DND-41 (cell line): Measurements from ENCODE around the gene HNF1A.

Experiments
- ATAC-seq: fragments of 200-7000 bp; cut with Tn5 transposase; 3 replicates; pipeline ENCODE4 v1.9.1; 2021; ENCODE audit warnings: low read depth; ENCODE audit not compliant: insufficient read depth
- DNase-seq: peaks from one replicate; pipeline ENCODE4 v3.0.0-alpha.2; 2020
- H2AFZ ChIP-seq: 2 replicates; pipeline ENCODE4 v1.6.0; 2012; ENCODE audit warnings: low read depth, low read length
- H3K27ac ChIP-seq: 2 replicates; pipeline ENCODE4 v1.5.1; 2012; ENCODE audit warnings: low read length, inconsistent platforms
- H3K27me3 ChIP-seq: fragments of 200-600 bp; sonication (generic); 2 replicates; pipeline ENCODE4 v1.6.0; 2012; ENCODE audit warnings: low read length, mild to moderate bottlenecking, inconsistent platforms; ENCODE audit not compliant: insufficient read depth, poor library complexity
- H3K36me3 ChIP-seq: 2 replicates; pipeline ENCODE4 v1.5.1; 2012; ENCODE audit warnings: low read length, inconsistent platforms; ENCODE audit not compliant: insufficient read depth
- H3K4me1 ChIP-seq: 2 replicates; pipeline ENCODE4 v1.5.1; 2012; ENCODE audit warnings: mild to moderate bottlenecking, low read length; ENCODE audit not compliant: insufficient read depth
- H3K4me2 ChIP-seq: 2 replicates; pipeline ENCODE4 v1.6.0; 2012; ENCODE audit warnings: mild to moderate bottlenecking, moderate library complexity, low read length, inconsistent platforms; ENCODE audit not compliant: insufficient read depth
- H3K4me3 ChIP-seq, 2 experiments: fragments of 200-600 bp in 1 of 2; shearing (Covaris generic) in 1 of 2; 2 replicates each; pipeline ENCODE4 v1.5.1; 2012 to 2016; ENCODE audit warnings: inconsistent platforms in 2 of 2, low read length in 2 of 2, mild to moderate bottlenecking in 2 of 2, low read depth in 1 of 2, moderate library complexity in 1 of 2
- H3K79me2 ChIP-seq: 2 replicates; pipeline ENCODE4 v1.6.0; 2012; ENCODE audit warnings: low read length, inconsistent platforms; ENCODE audit not compliant: insufficient read depth
- H3K9ac ChIP-seq: 2 replicates; pipeline ENCODE4 v1.6.0; 2012; ENCODE audit warnings: low read depth, mild to moderate bottlenecking, inconsistent platforms, low read length, moderate library complexity
- H3K9me3 ChIP-seq: 2 replicates; pipeline ENCODE4 v1.5.1; 2012; ENCODE audit warnings: low read length, moderate library complexity, mild to moderate bottlenecking, inconsistent platforms; ENCODE audit not compliant: insufficient read depth, severe bottlenecking
- H4K20me1 ChIP-seq: 2 replicates; pipeline ENCODE4 v1.6.0; 2012; ENCODE audit warnings: low read length; ENCODE audit not compliant: insufficient read depth
- CTCF ChIP-seq: IDR thresholded peaks from 2 replicates; pipeline ENCODE4 v1.5.1; 2012; ENCODE audit warnings: borderline replicate concordance, low read length, moderate library complexity, mild to moderate bottlenecking; ENCODE audit not compliant: poor library complexity, severe bottlenecking; ENCODE audit errors: extremely low read depth
- EZH2 ChIP-seq: IDR thresholded peaks from 3 replicates; pipeline ENCODE4 v1.6.1; 2012; ENCODE audit warnings: borderline replicate concordance, low read depth, mild to moderate bottlenecking, moderate library complexity, low read length, inconsistent platforms; ENCODE audit not compliant: severe bottlenecking

The HNF1A gene

GRCh38 chr12:120932058-120932457 is 46.3 kb upstream of the HNF1A start:
- H3K9me3 ChIP-seq, result no peaks in the 10 kb centered on the region
- DNase-seq (no peak), ATAC-seq (no peak)
- H3K27me3 ChIP-seq, result peaks cover 2% of the 10 kb centered on the region
- H3K4me3 ChIP-seq, result no peak overlapping the region
- no peak overlapping the region for H3K9ac ChIP-seq
- no peak overlapping the region for H2AFZ ChIP-seq
- no peaks in the 10 kb centered on the region for H3K36me3 ChIP-seq
- no peaks in the 10 kb centered on the region for H4K20me1 ChIP-seq
- H3K79me2 ChIP-seq, result no peaks in the 10 kb centered on the region
- no peak overlapping the region for H3K27ac ChIP-seq
- H3K4me1 ChIP-seq, result no peaks in the 10 kb centered on the region
- no peak overlapping the region for H3K4me2 ChIP-seq
- TF ChIP-seq EZH2 (no peak), CTCF (no peak)

- Histone ChIP-seq H3K9me3 (no peaks in the 10 kb centered on the region), H2AFZ (no peak overlapping the region), H3K4me1 (no peaks in the 10 kb centered on the region), H4K20me1 (no peaks in the 10 kb centered on the region), H3K4me3 (no peak overlapping the region), H3K79me2 (no peaks in the 10 kb centered on the region), H3K36me3 (no peaks in the 10 kb centered on the region), H3K27me3 (peaks cover 2% of the 10 kb centered on the region), H3K9ac (no peak overlapping the region), H3K4me2 (no peak overlapping the region), H3K27ac (no peak overlapping the region)
- DNase-seq (no peak), ATAC-seq (no peak)
- TF ChIP-seq EZH2 (no peak), CTCF (no peak)
Measured at GRCh38 chr12:120932956-120933526, 45.3 kb upstream of the HNF1A start.

GRCh38 chr12:120933786-120934185 is 44.6 kb upstream of the HNF1A start:
- H3K79me2 ChIP-seq, result no peaks in the 10 kb centered on the region

More at GRCh38 chr12:120933786-120934185, 44.6 kb upstream of the HNF1A start:
- no peaks in the 10 kb centered on the region for H3K9me3 ChIP-seq
- no peaks in the 10 kb centered on the region for H3K36me3 ChIP-seq
- H3K4me2 ChIP-seq, result no peak overlapping the region
- no peak overlapping the region for H2AFZ ChIP-seq
- no peak for DNase-seq
- H3K4me1 ChIP-seq, result no peaks in the 10 kb centered on the region
- H3K27ac ChIP-seq, result no peak overlapping the region
- TF ChIP-seq EZH2, result no peak
- no peak for TF ChIP-seq CTCF
- no peak overlapping the region for H3K9ac ChIP-seq
- no peak overlapping the region for H3K4me3 ChIP-seq
- no peak for ATAC-seq
- peaks cover 2% of the 10 kb centered on the region for H3K27me3 ChIP-seq
- H4K20me1 ChIP-seq, result no peaks in the 10 kb centered on the region
